Measurements from ENCODE around the gene PRRT1B.

GRCh38 chr9:131513177-131513576 is 32.1 kb upstream of the PRRT1B start:
- no peak for TF ChIP-seq POLR2AphosphoS5 (IDR thresholded peaks at IDR 0.05)
- TF ChIP-seq, protein P1, sequence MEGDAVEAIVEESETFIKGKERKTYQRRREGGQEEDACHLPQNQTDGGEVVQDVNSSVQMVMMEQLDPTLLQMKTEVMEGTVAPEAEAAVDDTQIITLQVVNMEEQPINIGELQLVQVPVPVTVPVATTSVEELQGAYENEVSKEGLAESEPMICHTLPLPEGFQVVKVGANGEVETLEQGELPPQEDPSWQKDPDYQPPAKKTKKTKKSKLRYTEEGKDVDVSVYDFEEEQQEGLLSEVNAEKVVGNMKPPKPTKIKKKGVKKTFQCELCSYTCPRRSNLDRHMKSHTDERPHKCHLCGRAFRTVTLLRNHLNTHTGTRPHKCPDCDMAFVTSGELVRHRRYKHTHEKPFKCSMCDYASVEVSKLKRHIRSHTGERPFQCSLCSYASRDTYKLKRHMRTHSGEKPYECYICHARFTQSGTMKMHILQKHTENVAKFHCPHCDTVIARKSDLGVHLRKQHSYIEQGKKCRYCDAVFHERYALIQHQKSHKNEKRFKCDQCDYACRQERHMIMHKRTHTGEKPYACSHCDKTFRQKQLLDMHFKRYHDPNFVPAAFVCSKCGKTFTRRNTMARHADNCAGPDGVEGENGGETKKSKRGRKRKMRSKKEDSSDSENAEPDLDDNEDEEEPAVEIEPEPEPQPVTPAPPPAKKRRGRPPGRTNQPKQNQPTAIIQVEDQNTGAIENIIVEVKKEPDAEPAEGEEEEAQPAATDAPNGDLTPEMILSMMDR (IDR thresholded peaks at IDR 0.05) = no peak
- TF ChIP-seq EP300 (IDR thresholded peaks at IDR 0.05) = no peak
